Measurements from ENCODE around the gene GRAPL.
"Not testable (repeated sequence)": the region's sequence is repeated elsewhere in the genome, so short reads cannot be mapped to it uniquely, and the experiment has no call there.

GRCh38 chr17:19196382-19197204 lies 69.2 kb downstream of the GRAPL start:
- not testable (repeated sequence) for TF ChIP-seq JUN (CRISPR knock-in tag; IDR thresholded peaks at IDR 0.05); IRF1 (CRISPR knock-in tag; IDR thresholded peaks at IDR 0.05); CBFB (CRISPR knock-in tag; IDR thresholded peaks at IDR 0.05; ENCODE audit: low read depth); SP1 (CRISPR knock-in tag; conservative IDR thresholded peaks at IDR 0.05); ZNF317 (CRISPR knock-in tag; IDR thresholded peaks at IDR 0.05; ENCODE audit: borderline replicate concordance, low read depth); USF1 (CRISPR knock-in tag; IDR thresholded peaks at IDR 0.05)
- TF ChIP-seq, protein P1, sequence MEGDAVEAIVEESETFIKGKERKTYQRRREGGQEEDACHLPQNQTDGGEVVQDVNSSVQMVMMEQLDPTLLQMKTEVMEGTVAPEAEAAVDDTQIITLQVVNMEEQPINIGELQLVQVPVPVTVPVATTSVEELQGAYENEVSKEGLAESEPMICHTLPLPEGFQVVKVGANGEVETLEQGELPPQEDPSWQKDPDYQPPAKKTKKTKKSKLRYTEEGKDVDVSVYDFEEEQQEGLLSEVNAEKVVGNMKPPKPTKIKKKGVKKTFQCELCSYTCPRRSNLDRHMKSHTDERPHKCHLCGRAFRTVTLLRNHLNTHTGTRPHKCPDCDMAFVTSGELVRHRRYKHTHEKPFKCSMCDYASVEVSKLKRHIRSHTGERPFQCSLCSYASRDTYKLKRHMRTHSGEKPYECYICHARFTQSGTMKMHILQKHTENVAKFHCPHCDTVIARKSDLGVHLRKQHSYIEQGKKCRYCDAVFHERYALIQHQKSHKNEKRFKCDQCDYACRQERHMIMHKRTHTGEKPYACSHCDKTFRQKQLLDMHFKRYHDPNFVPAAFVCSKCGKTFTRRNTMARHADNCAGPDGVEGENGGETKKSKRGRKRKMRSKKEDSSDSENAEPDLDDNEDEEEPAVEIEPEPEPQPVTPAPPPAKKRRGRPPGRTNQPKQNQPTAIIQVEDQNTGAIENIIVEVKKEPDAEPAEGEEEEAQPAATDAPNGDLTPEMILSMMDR (IDR thresholded peaks at IDR 0.05) = not testable (repeated sequence)
- TF ChIP-seq, protein P2, sequence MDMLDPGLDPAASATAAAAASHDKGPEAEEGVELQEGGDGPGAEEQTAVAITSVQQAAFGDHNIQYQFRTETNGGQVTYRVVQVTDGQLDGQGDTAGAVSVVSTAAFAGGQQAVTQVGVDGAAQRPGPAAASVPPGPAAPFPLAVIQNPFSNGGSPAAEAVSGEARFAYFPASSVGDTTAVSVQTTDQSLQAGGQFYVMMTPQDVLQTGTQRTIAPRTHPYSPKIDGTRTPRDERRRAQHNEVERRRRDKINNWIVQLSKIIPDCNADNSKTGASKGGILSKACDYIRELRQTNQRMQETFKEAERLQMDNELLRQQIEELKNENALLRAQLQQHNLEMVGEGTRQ (CRISPR knock-in tag; IDR thresholded peaks at IDR 0.05) = not testable (repeated sequence)

Measured in WTC11 (cell line).